CD8-positive, alpha-beta memory T cell (primary cell): ENCODE results near the gene WAS. TPM values are rescaled to one million over a fixed set of nuclear protein-coding genes. Genes with fewer than 3 reads are reported as not detected.
"Not testable (repeated sequence)": the region's sequence is repeated elsewhere in the genome, so short reads cannot be mapped to it uniquely, and the experiment has no call there.

ENCODE experiments used
- CTCF ChIA-PET: fragments of 350-600 bp; sonication (Branson Sonifier 250); formaldehyde crosslinking; loops from one replicate; lab custom pipeline; 2021; ENCODE audit warnings: antibody characterized with exemption; lab: Charles Lee
- POLR2A ChIA-PET: fragments of 350-600 bp; sonication (Branson Sonifier 250); formaldehyde crosslinking; loops from one replicate; lab custom pipeline; 2021; ENCODE audit warnings: antibody characterized with exemption; lab: Charles Lee
- DNase-seq, 5 donors: peaks; one replicate each; pipeline versions ENCODE4 v3.0.0 to v3.0.0-alpha.2; 2020 to 2022; ENCODE audit warnings: mixed read lengths in 1 of 5
- H3K27ac ChIP-seq: one replicate; pipeline ENCODE4 v1.7.0; 2013; ENCODE audit warnings: low read depth, mild to moderate bottlenecking, low read length, moderate library complexity
- H3K27me3 ChIP-seq: 2 replicates; pipeline ENCODE4 v1.7.0; 2013; ENCODE audit warnings: low read length, mild to moderate bottlenecking; ENCODE audit not compliant: insufficient read depth, poor library complexity, severe bottlenecking
- H3K36me3 ChIP-seq: 2 replicates; pipeline ENCODE4 v1.7.0; 2013; ENCODE audit warnings: mild to moderate bottlenecking, low read length, moderate library complexity; ENCODE audit not compliant: insufficient read depth
- H3K4me1 ChIP-seq: 2 replicates; pipeline ENCODE4 v1.7.0; 2013; ENCODE audit warnings: mild to moderate bottlenecking, low read length, moderate library complexity; ENCODE audit not compliant: insufficient read depth
- H3K4me3 ChIP-seq: 2 replicates; pipeline ENCODE4 v1.7.0; 2013; ENCODE audit warnings: mild to moderate bottlenecking, low read length
- H3K9me3 ChIP-seq: 2 replicates; pipeline ENCODE4 v1.7.0; 2013; ENCODE audit warnings: mild to moderate bottlenecking, low read length
- H3K27ac Mint-ChIP-seq, 8 donors: one replicate each; pipeline ENCODE4 v1.8.0; 2020 to 2021; ENCODE audit warnings: mixed read lengths in 8 of 8, mild to moderate bottlenecking in 6 of 8, inconsistent platforms in 3 of 8, moderate library complexity in 3 of 8
- H3K27me3 Mint-ChIP-seq, 2 donors: one replicate each; pipeline ENCODE4 v1.8.0; 2020 to 2021; ENCODE audit warnings: mixed read lengths in 2 of 2, mild to moderate bottlenecking in 1 of 2, moderate library complexity in 1 of 2
- H3K36me3 Mint-ChIP-seq, 3 donors: one replicate each; pipeline ENCODE4 v1.8.0; 2020 to 2021; ENCODE audit warnings: mixed read lengths in 3 of 3, inconsistent platforms in 1 of 3, mild to moderate bottlenecking in 1 of 3
- H3K4me1 Mint-ChIP-seq, 3 donors: one replicate each; pipeline ENCODE4 v1.8.0; 2020 to 2021; ENCODE audit warnings: mixed read lengths in 3 of 3, inconsistent platforms in 1 of 3, mild to moderate bottlenecking in 1 of 3
- H3K4me3 Mint-ChIP-seq, 7 donors: one replicate each; pipeline ENCODE4 v1.8.0; 2020 to 2021; ENCODE audit warnings: mixed read lengths in 7 of 7, mild to moderate bottlenecking in 6 of 7, moderate library complexity in 4 of 7, inconsistent platforms in 2 of 7
- H3K9me3 Mint-ChIP-seq, 5 donors: one replicate each; pipeline ENCODE4 v1.8.0; 2020 to 2022; ENCODE audit warnings: mixed read lengths in 5 of 5, mild to moderate bottlenecking in 3 of 5, moderate library complexity in 2 of 5, inconsistent platforms in 1 of 5
- polyA plus RNA-seq: library from polyadenylated mRNA; unstranded; fragments of 300-500 nt; fragmentation: Illumina TruSeq; gene quantifications from one replicate; pipeline ENCODE4 v1.2.3, GENCODE V29; 2021
- total RNA-seq, 2 experiments: library from RNA; stranded (reverse); gene quantifications; one replicate each; pipeline ENCODE4 v1.2.3, GENCODE V29; 2021

WAS gene
- total and polyA plus RNA-seq, 3 experiments from 2014 or later = 33.5 to 84.0 (median 81.9) TPM

- Mint-ChIP-seq H3K9me3 (no peaks in the 10 kb centered on the region), H3K36me3 (peaks cover 1 to 58% (median 4%) of the 10 kb centered on the region in 3 donors), H3K27ac (peak overlapping the region; percentile 70 to 94 (median 90)), H3K4me3 (peak overlapping the region; percentile 70 to 99 (median 92)), H3K27me3 (peaks cover 0 to 4% of the 10 kb centered on the region in 2 donors), H3K4me1 (peaks cover 41 to 60% (median 50%) of the 10 kb centered on the region in 3 donors)
- Histone ChIP-seq H3K36me3 (peaks cover 13% of the 10 kb centered on the region), H3K4me1 (peaks cover 36% of the 10 kb centered on the region), H3K4me3 (peak overlapping the region; percentile 81), H3K27me3 (no peaks in the 10 kb centered on the region), H3K27ac (no peak overlapping the region), H3K9me3 (no peaks in the 10 kb centered on the region)
- DNase-seq = no peak
- CTCF ChIA-PET = no interaction called here
- POLR2A ChIA-PET = interaction anchor here (0.9 to 2.7 kb wide), 2 partner anchors 9 to 11 kb away, joined by 3 to 16 read pairs; partner anchors contain the start of gene SUV39H1
Measured at GRCh38 chrX:48685416-48685815, 1.8 kb downstream of the WAS start.

- Histone ChIP-seq H3K36me3 (peaks cover 13% of the 10 kb centered on the region), H3K9me3 (no peaks in the 10 kb centered on the region), H3K4me1 (peaks cover 29% of the 10 kb centered on the region), H3K4me3 (no peak overlapping the region), H3K27me3 (no peaks in the 10 kb centered on the region), H3K27ac (no peak overlapping the region)
- H3K36me3 Mint-ChIP-seq = peaks cover 4 to 68% (median 4%) of the 10 kb centered on the region in 3 donors
- DNase-seq = no peak
- H3K27me3 Mint-ChIP-seq = peaks cover 0 to 2% of the 10 kb centered on the region in 2 donors
- no peak overlapping the region for H3K4me3 Mint-ChIP-seq
- POLR2A ChIA-PET = interaction anchor here (0.5 kb wide), 1 partner anchor 71 kb away, joined by 14 read pairs; no protein-coding TSS in a partner anchor
- CTCF ChIA-PET = no interaction called here
- no peaks in the 10 kb centered on the region for H3K9me3 Mint-ChIP-seq
- H3K4me1 Mint-ChIP-seq = peaks cover 32 to 43% (median 37%) of the 10 kb centered on the region in 3 donors
- H3K27ac Mint-ChIP-seq = peak overlapping the region in 1 of 8 donors; percentile 19
Measured at GRCh38 chrX:48688531-48689150, 5.0 kb downstream of the WAS start.

GRCh38 chrX:48689208-48689920 is 5.8 kb downstream of the WAS start:
- Histone ChIP-seq H3K36me3 (peaks cover 13% of the 10 kb centered on the region), H3K4me1 (peaks cover 27% of the 10 kb centered on the region), H3K27ac (no peak overlapping the region), H3K27me3 (no peaks in the 10 kb centered on the region), H3K4me3 (no peak overlapping the region), H3K9me3 (no peaks in the 10 kb centered on the region)
- DNase-seq = no peak
- H3K9me3 Mint-ChIP-seq = no peaks in the 10 kb centered on the region
- peak overlapping the region in 1 of 8 donors; percentile 23 for H3K27ac Mint-ChIP-seq
- no peak overlapping the region for H3K4me3 Mint-ChIP-seq
- CTCF ChIA-PET = no interaction called here
- peaks cover 0 to 2% of the 10 kb centered on the region in 2 donors for H3K27me3 Mint-ChIP-seq
- POLR2A ChIA-PET = interaction anchor here (0.6 kb wide), 1 partner anchor 448 kb away, joined by 4 read pairs; no protein-coding TSS in a partner anchor
- peaks cover 27 to 39% (median 32%) of the 10 kb centered on the region in 3 donors for H3K4me1 Mint-ChIP-seq
- peaks cover 4 to 62% (median 4%) of the 10 kb centered on the region in 3 donors for H3K36me3 Mint-ChIP-seq

- H3K27ac ChIP-seq, H3K9me3 ChIP-seq, POLR2A ChIA-PET, H3K4me1 ChIP-seq, H3K9me3 Mint-ChIP-seq, H3K4me3 ChIP-seq, H3K27me3 ChIP-seq, DNase-seq, H3K36me3 ChIP-seq, CTCF ChIA-PET, H3K27ac Mint-ChIP-seq, H3K27me3 Mint-ChIP-seq, H3K4me3 Mint-ChIP-seq: not testable (repeated sequence)
- Mint-ChIP-seq H3K36me3 (peaks cover 0 to 47% (median 4%) of the 10 kb centered on the region in 3 donors), H3K4me1 (peaks cover 19 to 34% (median 22%) of the 10 kb centered on the region in 3 donors)
Measured at GRCh38 chrX:48691746-48692145, 8.1 kb downstream of the WAS start.

GRCh38 chrX:48694776-48695533 is 11.4 kb downstream of the WAS start:
- DNase-seq = no peak
- CTCF ChIA-PET = interaction anchor here (1.6 kb wide), 1 partner anchor 12 kb away, joined by 4 read pairs; no protein-coding TSS in a partner anchor
- Mint-ChIP-seq H3K36me3 (peaks cover 0 to 33% (median 6%) of the 10 kb centered on the region in 3 donors), H3K27me3 (peaks cover 0 to 4% of the 10 kb centered on the region in 2 donors), H3K4me3 (peak overlapping the region; percentile 39 to 93 (median 88)), H3K9me3 (no peaks in the 10 kb centered on the region), H3K27ac (peak overlapping the region; percentile 77 to 98 (median 96)), H3K4me1 (peaks cover 24 to 34% (median 31%) of the 10 kb centered on the region in 3 donors)
- POLR2A ChIA-PET = interaction anchor here (1.2 to 3.5 kb wide), 2 partner anchors 11 to 42 kb away, joined by 5 to 16 read pairs; partner anchors contain the start of gene WAS
- H3K4me1 ChIP-seq = peaks cover 12% of the 10 kb centered on the region
- no peaks in the 10 kb centered on the region for H3K36me3 ChIP-seq
- no peaks in the 10 kb centered on the region for H3K9me3 ChIP-seq
- H3K27me3 ChIP-seq = no peaks in the 10 kb centered on the region
- H3K27ac ChIP-seq = no peak overlapping the region
- H3K4me3 ChIP-seq = no peak overlapping the region

- Mint-ChIP-seq H3K36me3 (peaks cover 0 to 30% (median 4%) of the 10 kb centered on the region in 3 donors), H3K4me3 (peak overlapping the region; percentile 83 to 93 (median 88)), H3K27me3 (peaks cover 0 to 4% of the 10 kb centered on the region in 2 donors), H3K27ac (peak overlapping the region in 7 of 8 donors; percentile 96 to 98 (median 97)), H3K4me1 (peaks cover 24 to 35% (median 31%) of the 10 kb centered on the region in 3 donors), H3K9me3 (no peaks in the 10 kb centered on the region)
- no peak for DNase-seq
- CTCF ChIA-PET = interaction anchor here (1.6 kb wide), 1 partner anchor 12 kb away, joined by 4 read pairs; no protein-coding TSS in a partner anchor
- Histone ChIP-seq H3K4me1 (peaks cover 12% of the 10 kb centered on the region), H3K9me3 (no peaks in the 10 kb centered on the region), H3K27ac (peak overlapping the region; percentile 87), H3K27me3 (no peaks in the 10 kb centered on the region), H3K4me3 (peak overlapping the region; percentile 80), H3K36me3 (no peaks in the 10 kb centered on the region)
- POLR2A ChIA-PET = interaction anchor here (1.1 to 3.5 kb wide), 5 partner anchors 11 to 202 kb away, joined by 3 to 16 read pairs (median 6); partner anchors contain the start of genes PQBP1, TIMM17B and WAS
Measured at GRCh38 chrX:48695534-48695896, 11.9 kb downstream of the WAS start.

GRCh38 chrX:48695925-48696300 is 12.3 kb downstream of the WAS start:
- H3K36me3 Mint-ChIP-seq = peaks cover 0 to 31% (median 4%) of the 10 kb centered on the region in 3 donors
- H3K9me3 Mint-ChIP-seq = no peaks in the 10 kb centered on the region
- H3K4me1 Mint-ChIP-seq = peaks cover 24 to 39% (median 31%) of the 10 kb centered on the region in 3 donors
- ChIA-PET POLR2A (interaction anchor here (1.0 to 3.5 kb wide), 6 partner anchors 12 to 202 kb away, joined by 3 to 16 read pairs (median 6); partner anchors contain the start of genes HDAC6, PQBP1, TIMM17B and WAS), CTCF (interaction anchor here (1.6 kb wide), 1 partner anchor 13 kb away, joined by 4 read pairs; no protein-coding TSS in a partner anchor)
- H3K27me3 ChIP-seq = no peaks in the 10 kb centered on the region
- H3K4me1 ChIP-seq = peaks cover 12% of the 10 kb centered on the region
- H3K9me3 ChIP-seq = no peaks in the 10 kb centered on the region
- peak overlapping the region; percentile 87 for H3K27ac ChIP-seq
- peaks cover 0 to 4% of the 10 kb centered on the region in 2 donors for H3K27me3 Mint-ChIP-seq
- peak overlapping the region; percentile 86 to 98 (median 96) for H3K27ac Mint-ChIP-seq
- H3K4me3 ChIP-seq = peak overlapping the region; percentile 80
- DNase-seq = no peak
- peak overlapping the region; percentile 83 to 93 (median 88) for H3K4me3 Mint-ChIP-seq
- H3K36me3 ChIP-seq = no peaks in the 10 kb centered on the region
